Measurements from ENCODE around the gene SPSB1. TPM values are rescaled to one million over a fixed set of nuclear protein-coding genes. Genes with fewer than 3 reads are reported as not detected.

The SPSB1 gene
- total and polyA plus RNA-seq, 7 experiments from 2014 or later: 1.4 to 10.3 (median 1.9) TPM

DNA sequence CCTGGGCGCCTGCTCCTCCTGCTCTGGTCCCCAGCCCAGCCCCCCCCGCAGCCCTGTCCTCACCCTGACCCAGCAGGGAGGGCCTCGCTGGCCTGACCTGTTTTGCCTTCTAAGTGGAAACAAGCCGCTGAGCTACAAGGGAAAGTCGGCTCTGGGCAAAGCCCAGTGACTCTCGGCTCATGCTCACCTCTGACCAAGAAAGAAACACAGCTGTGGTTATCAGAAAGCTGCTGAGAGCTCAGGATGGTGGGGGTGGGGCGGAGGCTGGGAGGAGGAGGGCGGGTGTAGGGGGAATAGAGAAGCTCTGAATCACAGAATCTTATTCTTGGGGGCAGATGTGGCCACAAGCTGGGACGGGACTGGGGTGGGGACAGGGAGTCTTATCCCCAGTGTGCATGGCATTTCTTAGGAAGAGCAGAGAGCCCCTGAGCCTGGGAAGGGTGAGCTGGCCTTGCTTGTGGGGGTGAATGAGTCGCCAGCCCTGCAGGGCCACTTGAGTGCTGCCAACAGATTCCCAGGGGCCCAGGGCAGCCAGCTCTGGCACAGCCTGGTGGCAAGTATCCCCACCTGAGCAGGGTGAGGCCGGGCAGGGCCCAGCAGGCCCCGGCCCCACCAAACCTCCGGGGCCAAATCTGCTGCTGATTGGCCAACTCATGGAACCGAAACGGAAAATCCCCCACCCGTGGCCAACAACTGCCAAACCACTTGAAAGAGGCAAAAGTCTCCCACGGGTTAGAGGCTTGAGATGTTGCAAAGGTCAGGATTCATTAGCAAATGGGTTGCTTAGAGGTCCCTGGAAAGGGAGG is 120.6 kb downstream of the SPSB1 start:
- ATAC-seq (peak; percentile 69), DNase-seq (peak in 2 of 9 donors; percentile 19 to 65)
- H3K4me1 ChIP-seq (ENCODE audit: control insufficient read depth in 2 of 2, insufficient read depth in 2 of 2, low read length in 2 of 2): peaks cover 19 to 36% of the 10 kb centered on the region in 2 donors
- no peaks in the 10 kb centered on the region for H3K9me3 ChIP-seq (ENCODE audit: control insufficient read depth in 2 of 3, low read length in 3 of 3)
- Mint-ChIP-seq H3K9me3 (peaks cover 0 to 4% (median 0%) of the 10 kb centered on the region in 11 donors), H3K4me1 (peaks cover 15 to 59% (median 51%) of the 10 kb centered on the region in 7 donors), H3K27ac (peak overlapping the region in 3 of 9 donors; percentile 10 to 50 (median 43)), H3K4me3 (peak overlapping the region in 8 of 10 donors; percentile 25 to 64 (median 46)), H3K27me3 (peaks cover 0 to 19% (median 0%) of the 10 kb centered on the region in 5 donors), H3K36me3 (peaks cover 0 to 6% (median 0%) of the 10 kb centered on the region in 5 donors)
- intact Hi-C loops (cut with micrococcal nuclease): loop anchor here (1.0 to 5.0 kb wide), 2 partner anchors 13 to 121 kb away; partner anchors contain the start of gene SPSB1 (in 1 of the 2)
- H3K36me3 ChIP-seq (ENCODE audit: control insufficient read depth in 2 of 3, insufficient read depth in 3 of 3, low read length in 3 of 3): no peaks in the 10 kb centered on the region
- H3K4me3 ChIP-seq (ENCODE audit: low read length): peak overlapping the region; percentile 16
- POLR2A ChIA-PET: interaction anchor here (0.7 to 2.4 kb wide), 3 partner anchors 11 to 22 kb away, joined by 3 to 12 read pairs (median 4); no protein-coding TSS in a partner anchor
- CTCF ChIA-PET: no interaction called here
- no peak overlapping the region for H3K27ac ChIP-seq (ENCODE audit: low read depth, low read length)
- H3K27me3 ChIP-seq (ENCODE audit: control insufficient read depth in 2 of 2, insufficient read depth in 2 of 2, low read length in 2 of 2): no peaks in the 10 kb centered on the region

DNA sequence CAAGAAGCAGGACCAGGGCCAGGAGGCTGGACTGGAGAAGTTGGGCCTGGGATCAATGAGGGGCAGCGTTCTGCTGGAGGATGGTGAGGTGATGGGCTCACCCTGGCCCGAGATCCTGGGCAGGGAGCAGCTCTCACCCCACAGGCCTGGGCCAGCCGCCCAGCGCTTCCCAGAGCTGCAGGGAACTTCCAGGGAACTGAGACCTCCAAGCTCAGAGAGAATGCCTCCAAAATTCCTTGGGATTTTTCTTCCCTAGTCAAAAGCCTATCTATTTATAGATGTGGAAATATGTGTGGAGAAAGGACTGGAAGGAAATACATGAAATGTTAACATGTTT is 121.2 kb downstream of the SPSB1 start:
- intact Hi-C loops (cut with micrococcal nuclease): loop anchor here (1.0 to 5.0 kb wide), 2 partner anchors 12 to 122 kb away; partner anchors contain the start of gene SPSB1 (in 1 of the 2)
- Mint-ChIP-seq H3K4me3 (peak overlapping the region in 6 of 10 donors; percentile 25 to 64 (median 50)), H3K36me3 (peaks cover 0 to 6% (median 0%) of the 10 kb centered on the region in 5 donors), H3K27me3 (peaks cover 0 to 19% (median 0%) of the 10 kb centered on the region in 5 donors), H3K4me1 (peaks cover 15 to 63% (median 54%) of the 10 kb centered on the region in 7 donors), H3K9me3 (peaks cover 0 to 4% (median 0%) of the 10 kb centered on the region in 11 donors), H3K27ac (no peak overlapping the region)
- H3K4me1 ChIP-seq (ENCODE audit: control insufficient read depth in 2 of 2, insufficient read depth in 2 of 2, low read length in 2 of 2): peaks cover 19 to 37% of the 10 kb centered on the region in 2 donors
- H3K4me3 ChIP-seq (ENCODE audit: low read length): peak overlapping the region; percentile 16
- H3K27me3 ChIP-seq (ENCODE audit: control insufficient read depth in 2 of 2, insufficient read depth in 2 of 2, low read length in 2 of 2): no peaks in the 10 kb centered on the region
- POLR2A ChIA-PET: interaction anchor here (0.7 to 2.4 kb wide), 2 partner anchors 12 to 23 kb away, joined by 3 to 12 read pairs; no protein-coding TSS in a partner anchor
- DNase-seq: no peak
- no peaks in the 10 kb centered on the region for H3K36me3 ChIP-seq (ENCODE audit: control insufficient read depth in 2 of 3, insufficient read depth in 3 of 3, low read length in 3 of 3)
- no peak for ATAC-seq
- no peaks in the 10 kb centered on the region for H3K9me3 ChIP-seq (ENCODE audit: control insufficient read depth in 2 of 3, low read length in 3 of 3)
- CTCF ChIA-PET: no interaction called here
- no peak overlapping the region for H3K27ac ChIP-seq (ENCODE audit: low read depth, low read length)

DNA sequence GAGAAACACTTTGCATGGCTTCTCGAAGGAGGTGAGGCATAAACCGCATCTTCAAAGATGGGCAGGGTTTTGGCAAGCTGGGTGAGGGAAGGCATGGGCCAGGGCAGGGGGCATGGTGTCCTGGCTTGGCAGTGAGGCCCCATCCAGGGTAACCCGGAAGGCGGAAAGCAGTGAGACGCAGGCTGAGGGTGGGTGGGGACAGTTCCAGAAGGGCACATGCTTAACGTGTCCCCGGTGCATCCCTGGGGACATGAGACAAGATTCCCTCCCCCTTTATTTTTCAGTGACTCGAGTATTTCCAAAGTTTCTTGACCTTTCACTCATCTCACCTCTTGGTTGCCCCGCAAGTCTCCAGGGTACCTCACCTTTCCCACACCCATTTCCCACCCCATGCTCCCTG is 123.8 kb downstream of the SPSB1 start:
- peaks cover 0 to 5% (median 0%) of the 10 kb centered on the region in 5 donors for H3K36me3 Mint-ChIP-seq
- no peaks in the 10 kb centered on the region for H3K36me3 ChIP-seq (ENCODE audit: control insufficient read depth in 2 of 3, insufficient read depth in 3 of 3, low read length in 3 of 3)
- H3K4me3 ChIP-seq (ENCODE audit: low read length): no peak overlapping the region
- H3K4me3 Mint-ChIP-seq: peak overlapping the region in 6 of 10 donors; percentile 4 to 65 (median 38)
- intact Hi-C loops (cut with micrococcal nuclease): no loop called here
- peaks cover 0 to 20% (median 0%) of the 10 kb centered on the region in 5 donors for H3K27me3 Mint-ChIP-seq
- no peaks in the 10 kb centered on the region for H3K9me3 ChIP-seq (ENCODE audit: control insufficient read depth in 2 of 3, low read length in 3 of 3)
- peaks cover 19 to 41% of the 10 kb centered on the region in 2 donors for H3K4me1 ChIP-seq (ENCODE audit: control insufficient read depth in 2 of 2, insufficient read depth in 2 of 2, low read length in 2 of 2)
- ChIA-PET CTCF (no interaction called here), POLR2A (no interaction called here)
- H3K27me3 ChIP-seq (ENCODE audit: control insufficient read depth in 2 of 2, insufficient read depth in 2 of 2, low read length in 2 of 2): peaks cover 0 to 4% of the 10 kb centered on the region in 2 donors
- no peaks in the 10 kb centered on the region for H3K9me3 Mint-ChIP-seq
- DNase-seq (no peak), ATAC-seq (no peak)
- no peak overlapping the region for H3K27ac ChIP-seq (ENCODE audit: low read depth, low read length)
- peaks cover 11 to 66% (median 60%) of the 10 kb centered on the region in 7 donors for H3K4me1 Mint-ChIP-seq
- peak overlapping the region in 1 of 9 donors; percentile 82 for H3K27ac Mint-ChIP-seq

DNA sequence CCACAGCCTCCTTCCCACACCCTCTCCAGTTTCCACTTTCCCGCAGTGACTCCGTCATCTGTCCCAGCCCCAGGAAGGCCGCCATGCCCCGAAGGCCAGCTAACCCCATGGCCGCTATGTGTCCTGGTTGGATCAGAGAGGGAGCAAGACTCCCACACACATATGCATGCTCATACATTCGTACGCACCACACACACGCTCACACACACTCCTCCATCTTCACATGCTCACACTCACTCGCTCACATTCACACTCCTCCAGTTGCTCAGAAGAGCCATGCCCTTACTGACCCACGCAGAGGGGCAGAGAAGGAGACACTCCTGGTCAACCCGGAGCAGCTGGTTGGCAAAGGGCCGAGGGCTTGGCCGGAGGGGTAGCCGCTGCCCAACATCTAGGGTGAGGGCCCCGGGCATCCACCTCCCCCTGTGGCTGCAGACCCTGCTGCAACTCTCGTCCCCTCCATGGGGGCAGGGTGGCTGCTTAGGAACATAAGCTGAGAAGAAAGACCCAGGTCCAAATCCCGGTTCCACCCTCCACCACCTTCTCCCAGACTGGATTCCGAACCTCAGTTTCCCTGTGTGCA is 124.3 kb downstream of the SPSB1 start:
- Mint-ChIP-seq H3K4me1 (peaks cover 11 to 62% (median 56%) of the 10 kb centered on the region in 7 donors), H3K4me3 (peak overlapping the region; percentile 36 to 79 (median 64)), H3K27ac (peak overlapping the region in 1 of 9 donors; percentile 82), H3K27me3 (peaks cover 0 to 20% (median 0%) of the 10 kb centered on the region in 5 donors), H3K36me3 (peaks cover 0 to 3% (median 0%) of the 10 kb centered on the region in 5 donors), H3K9me3 (no peaks in the 10 kb centered on the region)
- no peak for ATAC-seq
- Histone ChIP-seq H3K9me3 (ENCODE audit: control insufficient read depth in 2 of 3, low read length in 3 of 3) (no peaks in the 10 kb centered on the region), H3K4me1 (ENCODE audit: control insufficient read depth in 2 of 2, insufficient read depth in 2 of 2, low read length in 2 of 2) (peaks cover 19 to 41% of the 10 kb centered on the region in 2 donors), H3K27ac (ENCODE audit: low read depth, low read length) (no peak overlapping the region), H3K36me3 (ENCODE audit: control insufficient read depth in 2 of 3, insufficient read depth in 3 of 3, low read length in 3 of 3) (no peaks in the 10 kb centered on the region), H3K4me3 (ENCODE audit: low read length) (no peak overlapping the region), H3K27me3 (ENCODE audit: control insufficient read depth in 2 of 2, insufficient read depth in 2 of 2, low read length in 2 of 2) (peaks cover 0 to 4% of the 10 kb centered on the region in 2 donors)
- intact Hi-C loops (cut with micrococcal nuclease): no loop called here
- CTCF ChIA-PET: no interaction called here
- POLR2A ChIA-PET: no interaction called here
- no peak for DNase-seq

DNA sequence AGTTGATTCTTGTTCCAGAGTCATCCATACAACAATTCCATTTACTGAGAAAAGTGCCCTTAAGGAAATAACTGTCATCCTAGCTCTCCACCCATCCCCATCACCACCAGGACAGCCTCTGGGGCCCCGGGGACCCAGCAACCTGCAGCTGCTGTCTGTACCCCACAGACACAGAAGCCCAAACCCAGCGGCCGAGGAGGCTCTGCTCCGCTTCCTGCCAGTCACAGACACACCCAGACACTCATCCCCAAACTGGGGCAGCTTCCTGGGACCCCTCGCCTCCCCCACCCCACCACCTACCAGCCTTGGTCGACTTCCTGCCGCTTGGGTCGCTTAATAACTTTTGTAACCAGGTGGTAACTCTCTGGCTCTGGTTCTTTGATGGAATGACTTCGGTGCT is 125.0 kb downstream of the SPSB1 start:
- DNase-seq: no peak
- H3K27me3 ChIP-seq (ENCODE audit: control insufficient read depth in 2 of 2, insufficient read depth in 2 of 2, low read length in 2 of 2): peaks cover 0 to 4% of the 10 kb centered on the region in 2 donors
- no peaks in the 10 kb centered on the region for H3K9me3 Mint-ChIP-seq
- H3K27ac ChIP-seq (ENCODE audit: low read depth, low read length): no peak overlapping the region
- no peak overlapping the region for H3K4me3 ChIP-seq (ENCODE audit: low read length)
- peaks cover 0 to 3% (median 0%) of the 10 kb centered on the region in 5 donors for H3K36me3 Mint-ChIP-seq
- intact Hi-C loops (cut with micrococcal nuclease): no loop called here
- peak overlapping the region in 5 of 9 donors; percentile 3 to 82 (median 61) for H3K27ac Mint-ChIP-seq
- ChIA-PET POLR2A (interaction anchor here (0.6 kb wide), 1 partner anchor 161 kb away, joined by 3 read pairs; no protein-coding TSS in a partner anchor), CTCF (no interaction called here)
- ATAC-seq: no peak
- no peaks in the 10 kb centered on the region for H3K36me3 ChIP-seq (ENCODE audit: control insufficient read depth in 2 of 3, insufficient read depth in 3 of 3, low read length in 3 of 3)
- peaks cover 0 to 27% (median 0%) of the 10 kb centered on the region in 5 donors for H3K27me3 Mint-ChIP-seq
- peak overlapping the region; percentile 36 to 81 (median 65) for H3K4me3 Mint-ChIP-seq
- H3K4me1 Mint-ChIP-seq: peaks cover 11 to 57% (median 54%) of the 10 kb centered on the region in 7 donors
- H3K4me1 ChIP-seq (ENCODE audit: control insufficient read depth in 2 of 2, insufficient read depth in 2 of 2, low read length in 2 of 2): peaks cover 17 to 37% of the 10 kb centered on the region in 2 donors
- no peaks in the 10 kb centered on the region for H3K9me3 ChIP-seq (ENCODE audit: control insufficient read depth in 2 of 3, low read length in 3 of 3)

DNA sequence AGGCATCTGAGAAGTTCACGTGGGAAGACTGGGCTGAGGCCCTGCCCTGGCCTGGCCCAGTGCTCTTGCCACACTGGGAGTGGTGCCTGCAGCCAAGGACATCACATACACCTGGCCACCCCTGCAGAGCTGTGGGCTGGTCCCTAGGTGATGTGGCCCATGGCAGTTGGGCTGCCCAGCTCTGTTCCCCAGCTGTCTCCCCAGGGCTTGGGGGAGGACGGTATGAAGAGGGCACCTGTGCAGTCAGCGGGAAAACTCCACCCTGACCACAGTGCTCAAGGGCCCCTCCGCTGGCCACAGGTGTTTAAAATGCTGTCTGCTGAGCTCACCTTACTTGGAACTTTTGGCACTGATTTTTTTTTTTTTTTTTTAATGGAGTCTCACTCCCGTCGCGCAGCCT is 126.2 kb downstream of the SPSB1 start:
- CTCF ChIA-PET: interaction anchor here (0.6 to 0.7 kb wide), 2 partner anchors 455 to 879 kb away, joined by 4 to 6 read pairs; no protein-coding TSS in a partner anchor

More for the DNA sequence above, 126.2 kb downstream of the SPSB1 start:
- DNase-seq (no peak), ATAC-seq (no peak)
- Mint-ChIP-seq H3K4me3 (no peak overlapping the region), H3K27me3 (peaks cover 0 to 38% (median 0%) of the 10 kb centered on the region in 5 donors), H3K36me3 (peaks cover 0 to 3% (median 0%) of the 10 kb centered on the region in 5 donors), H3K27ac (peak overlapping the region in 1 of 9 donors; percentile 82), H3K9me3 (no peaks in the 10 kb centered on the region), H3K4me1 (peaks cover 11 to 57% (median 52%) of the 10 kb centered on the region in 7 donors)
- POLR2A ChIA-PET: interaction anchor here (0.8 kb wide), 1 partner anchor 9 kb away, joined by 3 read pairs; no protein-coding TSS in a partner anchor
- Histone ChIP-seq H3K36me3 (ENCODE audit: control insufficient read depth in 2 of 3, insufficient read depth in 3 of 3, low read length in 3 of 3) (no peaks in the 10 kb centered on the region), H3K4me1 (ENCODE audit: control insufficient read depth in 2 of 2, insufficient read depth in 2 of 2, low read length in 2 of 2) (peaks cover 6 to 26% of the 10 kb centered on the region in 2 donors), H3K4me3 (ENCODE audit: low read length) (no peak overlapping the region), H3K27me3 (ENCODE audit: control insufficient read depth in 2 of 2, insufficient read depth in 2 of 2, low read length in 2 of 2) (peaks cover 0 to 4% of the 10 kb centered on the region in 2 donors), H3K9me3 (ENCODE audit: control insufficient read depth in 2 of 3, low read length in 3 of 3) (no peaks in the 10 kb centered on the region), H3K27ac (ENCODE audit: low read depth, low read length) (no peak overlapping the region)
- intact Hi-C loops (cut with micrococcal nuclease): no loop called here
